ENCODE measurements around the gene TMED10. TPM values are rescaled to one million over a fixed set of nuclear protein-coding genes. Genes with fewer than 3 reads are reported as not detected.
A peak's percentile ranks its signal among the peaks of the same experiment; 100 is the strongest.

Gene TMED10
- total RNA-seq, 2 donors from 2014 or later: 150 to 243 TPM

DNA sequence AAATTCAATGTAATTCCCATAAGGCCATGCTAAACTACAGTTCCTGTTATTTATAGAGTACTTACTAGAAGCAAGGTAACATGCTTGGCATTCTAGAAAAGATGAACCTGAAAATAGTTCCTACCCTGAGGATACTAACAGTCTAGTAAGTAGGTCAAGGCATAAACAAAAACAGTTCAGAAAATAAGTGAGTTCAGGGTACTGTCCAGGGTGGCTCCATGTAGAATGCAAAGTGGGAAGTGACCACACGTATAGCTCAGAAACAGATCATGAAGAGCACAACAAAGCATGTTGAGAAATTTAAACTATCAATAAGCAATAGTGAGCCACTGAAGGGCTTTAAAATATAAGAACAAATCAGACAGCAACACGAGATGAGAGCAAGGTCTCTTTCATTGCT lies 2.3 kb downstream of the TMED10 start:
- ATAC-seq (no peak), DNase-seq (no peak)
- peaks cover 59% of the 10 kb centered on the region for H3K4me1 ChIP-seq
- H3K4me3 ChIP-seq: no peak overlapping the region
- 18 to 27% methylated on average over 2 of the region's 2 CpGs for WGBS, 2 donors
- H3K36me3 ChIP-seq (replicated peaks in 1 of 2; ENCODE audit: insufficient read depth in 1 of 2, low read depth in 2 of 2): no peaks in the 10 kb centered on the region
- intact Hi-C loops (cut with DNase I): no loop called here
- no peaks in the 10 kb centered on the region for H3K9me3 ChIP-seq
- no peaks in the 10 kb centered on the region for H3K27me3 ChIP-seq
- TF ChIP-seq, protein P1, sequence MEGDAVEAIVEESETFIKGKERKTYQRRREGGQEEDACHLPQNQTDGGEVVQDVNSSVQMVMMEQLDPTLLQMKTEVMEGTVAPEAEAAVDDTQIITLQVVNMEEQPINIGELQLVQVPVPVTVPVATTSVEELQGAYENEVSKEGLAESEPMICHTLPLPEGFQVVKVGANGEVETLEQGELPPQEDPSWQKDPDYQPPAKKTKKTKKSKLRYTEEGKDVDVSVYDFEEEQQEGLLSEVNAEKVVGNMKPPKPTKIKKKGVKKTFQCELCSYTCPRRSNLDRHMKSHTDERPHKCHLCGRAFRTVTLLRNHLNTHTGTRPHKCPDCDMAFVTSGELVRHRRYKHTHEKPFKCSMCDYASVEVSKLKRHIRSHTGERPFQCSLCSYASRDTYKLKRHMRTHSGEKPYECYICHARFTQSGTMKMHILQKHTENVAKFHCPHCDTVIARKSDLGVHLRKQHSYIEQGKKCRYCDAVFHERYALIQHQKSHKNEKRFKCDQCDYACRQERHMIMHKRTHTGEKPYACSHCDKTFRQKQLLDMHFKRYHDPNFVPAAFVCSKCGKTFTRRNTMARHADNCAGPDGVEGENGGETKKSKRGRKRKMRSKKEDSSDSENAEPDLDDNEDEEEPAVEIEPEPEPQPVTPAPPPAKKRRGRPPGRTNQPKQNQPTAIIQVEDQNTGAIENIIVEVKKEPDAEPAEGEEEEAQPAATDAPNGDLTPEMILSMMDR (IDR thresholded peaks at IDR 0.05): no peak
- TF ChIP-seq POLR2A (IDR thresholded peaks at IDR 0.05): no peak
- H3K27ac ChIP-seq: peak overlapping the region in 3 of 4 donors; percentile 6 to 100 (median 94)

GRCh38 chr14:75170772-75171171 lies 5.6 kb downstream of the TMED10 start:
- H3K36me3 ChIP-seq (replicated peaks in 1 of 2; ENCODE audit: insufficient read depth in 1 of 2, low read depth in 2 of 2): no peaks in the 10 kb centered on the region
- peaks cover 92% of the 10 kb centered on the region for H3K4me1 ChIP-seq
- H3K27me3 ChIP-seq: no peaks in the 10 kb centered on the region
- H3K4me3 ChIP-seq: no peak overlapping the region
- no peak for DNase-seq
- H3K9me3 ChIP-seq: no peaks in the 10 kb centered on the region
- intact Hi-C loops (cut with DNase I): no loop called here
- no peak for TF ChIP-seq POLR2A (IDR thresholded peaks at IDR 0.05)
- TF ChIP-seq, protein P1 (IDR thresholded peaks at IDR 0.05): no peak
- 43 to 54% methylated on average over 4 of the region's 4 CpGs for WGBS, 2 donors
- no peak overlapping the region for H3K27ac ChIP-seq
- ATAC-seq: no peak

DNA sequence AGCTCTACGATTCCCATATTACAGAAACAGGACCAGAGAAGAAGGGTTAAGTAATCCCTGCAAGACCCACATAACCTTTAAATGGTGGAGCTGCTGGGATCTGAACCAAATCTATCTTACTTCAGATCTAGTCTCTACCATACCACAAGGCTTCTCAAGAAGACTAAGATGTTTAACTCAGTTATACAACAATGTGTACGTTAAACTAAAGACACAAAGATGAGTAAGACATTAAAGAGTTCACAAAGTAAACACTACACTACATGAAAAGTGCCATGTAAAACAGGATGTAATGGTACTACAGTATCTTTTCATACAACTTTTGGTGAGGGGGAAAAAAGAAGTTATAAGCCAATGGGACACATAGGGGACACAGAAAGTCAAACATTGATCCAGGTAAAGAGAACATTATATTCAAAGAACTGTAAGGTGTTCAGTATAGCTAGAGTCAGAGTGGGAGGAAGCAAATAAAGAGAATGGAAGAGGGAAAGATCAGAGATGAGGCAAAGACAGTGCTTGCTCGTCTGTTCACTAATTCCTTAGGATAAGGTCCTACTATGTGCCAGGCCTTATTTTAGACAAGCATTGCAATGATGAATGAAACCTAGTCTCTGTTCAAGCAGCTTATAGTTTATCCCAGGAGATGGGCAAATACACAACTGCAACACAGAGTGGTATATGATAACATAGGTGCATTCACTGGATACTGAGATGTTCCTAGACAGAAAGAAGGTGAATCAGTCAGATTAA lies 7.7 kb downstream of the TMED10 start:
- no peak for TF ChIP-seq POLR2A (IDR thresholded peaks at IDR 0.05)
- TF ChIP-seq, protein P1 (IDR thresholded peaks at IDR 0.05): no peak
- WGBS, 2 donors: 61 to 64% methylated on average over 3 of the region's 3 CpGs
- H3K4me3 ChIP-seq: no peak overlapping the region
- H3K27ac ChIP-seq: no peak overlapping the region
- H3K4me1 ChIP-seq: peaks cover 96% of the 10 kb centered on the region
- H3K9me3 ChIP-seq: no peaks in the 10 kb centered on the region
- DNase-seq (no peak), ATAC-seq (no peak)
- no peaks in the 10 kb centered on the region for H3K36me3 ChIP-seq (replicated peaks in 1 of 2; ENCODE audit: insufficient read depth in 1 of 2, low read depth in 2 of 2)
- H3K27me3 ChIP-seq: no peaks in the 10 kb centered on the region
- intact Hi-C loops (cut with DNase I): no loop called here

GRCh38 chr14:75167325-75167724 lies 9.1 kb downstream of the TMED10 start:
- Histone ChIP-seq H3K27ac (peak overlapping the region in 2 of 4 donors; percentile 22 to 48), H3K36me3 (replicated peaks in 1 of 2; ENCODE audit: insufficient read depth in 1 of 2, low read depth in 2 of 2) (no peaks in the 10 kb centered on the region), H3K9me3 (no peaks in the 10 kb centered on the region), H3K4me3 (no peak overlapping the region), H3K27me3 (no peaks in the 10 kb centered on the region), H3K4me1 (peaks cover 83% of the 10 kb centered on the region)
- ATAC-seq: no peak
- TF ChIP-seq, protein P1 (IDR thresholded peaks at IDR 0.05): no peak
- no peak for TF ChIP-seq POLR2A (IDR thresholded peaks at IDR 0.05)
- intact Hi-C loops (cut with DNase I): no loop called here
- 82 to 89% methylated on average over 2 of the region's 2 CpGs for WGBS, 2 donors
- no peak for DNase-seq
